Prostate gland (tissue), 2 donors: Measurements from ENCODE around the gene CCNDBP1.
A peak's percentile ranks its signal among the peaks of the same experiment; 100 is the strongest.

Source experiments
- POLR2AphosphoS5 ChIP-seq: sonication (generic); formaldehyde crosslinking; IDR thresholded peaks from one replicate; pipeline ENCODE4 v1.6.1; 2017; ENCODE audit warnings: antibody characterized with exemption
- TF ChIP-seq, protein P1 (sequence below), 4 experiments: fragments of 200-600 bp in 2 of 4; fragments of 450-650 bp in 2 of 4; sonication (generic) in 2 of 4; IDR thresholded peaks; 1 replicate in 3 of 4; 2 replicates in 1 of 4; pipeline ENCODE4 v1.5.1; 2016 to 2019; ENCODE audit warnings: antibody characterized with exemption in 4 of 4, mild to moderate bottlenecking in 2 of 4, moderate library complexity in 2 of 4

DNA sequence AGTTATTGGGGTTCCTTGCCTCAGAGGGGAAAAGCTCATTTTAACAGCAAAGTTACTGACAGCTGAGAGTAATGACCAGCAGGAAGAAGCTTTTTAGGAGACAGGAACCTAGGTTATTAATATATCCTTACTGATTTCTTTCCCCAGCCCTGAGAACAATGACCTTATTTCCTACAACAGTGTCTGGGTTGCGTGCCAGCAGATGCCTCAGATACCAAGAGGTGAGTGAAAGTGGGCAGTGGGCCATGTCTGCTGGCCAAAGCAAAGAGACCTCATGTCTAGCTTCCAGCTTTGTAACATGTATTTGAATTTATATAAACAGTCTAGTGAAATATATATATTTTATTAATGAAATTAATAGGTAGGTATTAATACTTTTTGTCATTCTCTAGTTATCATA lies 5.0 kb downstream of the CCNDBP1 start:
- TF ChIP-seq, protein P1, sequence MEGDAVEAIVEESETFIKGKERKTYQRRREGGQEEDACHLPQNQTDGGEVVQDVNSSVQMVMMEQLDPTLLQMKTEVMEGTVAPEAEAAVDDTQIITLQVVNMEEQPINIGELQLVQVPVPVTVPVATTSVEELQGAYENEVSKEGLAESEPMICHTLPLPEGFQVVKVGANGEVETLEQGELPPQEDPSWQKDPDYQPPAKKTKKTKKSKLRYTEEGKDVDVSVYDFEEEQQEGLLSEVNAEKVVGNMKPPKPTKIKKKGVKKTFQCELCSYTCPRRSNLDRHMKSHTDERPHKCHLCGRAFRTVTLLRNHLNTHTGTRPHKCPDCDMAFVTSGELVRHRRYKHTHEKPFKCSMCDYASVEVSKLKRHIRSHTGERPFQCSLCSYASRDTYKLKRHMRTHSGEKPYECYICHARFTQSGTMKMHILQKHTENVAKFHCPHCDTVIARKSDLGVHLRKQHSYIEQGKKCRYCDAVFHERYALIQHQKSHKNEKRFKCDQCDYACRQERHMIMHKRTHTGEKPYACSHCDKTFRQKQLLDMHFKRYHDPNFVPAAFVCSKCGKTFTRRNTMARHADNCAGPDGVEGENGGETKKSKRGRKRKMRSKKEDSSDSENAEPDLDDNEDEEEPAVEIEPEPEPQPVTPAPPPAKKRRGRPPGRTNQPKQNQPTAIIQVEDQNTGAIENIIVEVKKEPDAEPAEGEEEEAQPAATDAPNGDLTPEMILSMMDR (IDR thresholded peaks at IDR 0.05): no peak
- peak; percentile 9 for TF ChIP-seq POLR2AphosphoS5
